Stimulated activated CD8-positive, alpha-beta memory T cell treated with anti-CD3 and anti-CD28 coated beads, Interleukin-4, amount 100 ng/mL, for 1 hour (primary cell): Measurements from ENCODE around the gene ZCCHC24.
"Not testable (repeated sequence)": the region's sequence is repeated elsewhere in the genome, so short reads cannot be mapped to it uniquely, and the experiment has no call there.

ENCODE experiments used
- DNase-seq, 2 donors: peaks; one replicate each; pipeline ENCODE4 v3.0.0-alpha.2; 2020; ENCODE audit warnings: low read depth in 2 of 2, low spot score in 1 of 2

The ZCCHC24 gene

DNA sequence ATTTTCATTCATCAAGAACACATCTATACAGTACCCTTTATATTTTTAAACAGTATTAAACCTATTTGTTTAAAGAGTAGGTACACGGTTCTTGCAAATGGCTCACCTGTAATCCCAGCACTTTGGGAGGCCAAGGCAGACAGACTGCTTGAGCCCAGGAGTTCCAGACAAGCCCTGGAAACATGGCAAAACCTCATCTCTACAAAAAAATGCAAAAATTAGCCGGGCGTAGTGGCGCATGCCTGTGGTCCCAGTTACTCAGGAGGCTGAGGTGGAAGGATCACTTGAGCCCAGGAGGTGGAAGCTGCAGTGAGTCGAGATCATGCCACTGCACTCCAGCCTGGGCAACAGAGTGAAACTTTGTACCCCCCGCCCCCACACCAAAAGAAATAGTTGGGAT is 1.8 kb upstream of the ZCCHC24 start:
- DNase-seq: not testable (repeated sequence)

- DNase-seq: no peak
Measured at GRCh38 chr10:79446758-79447084, 1.3 kb upstream of the ZCCHC24 start.

DNA sequence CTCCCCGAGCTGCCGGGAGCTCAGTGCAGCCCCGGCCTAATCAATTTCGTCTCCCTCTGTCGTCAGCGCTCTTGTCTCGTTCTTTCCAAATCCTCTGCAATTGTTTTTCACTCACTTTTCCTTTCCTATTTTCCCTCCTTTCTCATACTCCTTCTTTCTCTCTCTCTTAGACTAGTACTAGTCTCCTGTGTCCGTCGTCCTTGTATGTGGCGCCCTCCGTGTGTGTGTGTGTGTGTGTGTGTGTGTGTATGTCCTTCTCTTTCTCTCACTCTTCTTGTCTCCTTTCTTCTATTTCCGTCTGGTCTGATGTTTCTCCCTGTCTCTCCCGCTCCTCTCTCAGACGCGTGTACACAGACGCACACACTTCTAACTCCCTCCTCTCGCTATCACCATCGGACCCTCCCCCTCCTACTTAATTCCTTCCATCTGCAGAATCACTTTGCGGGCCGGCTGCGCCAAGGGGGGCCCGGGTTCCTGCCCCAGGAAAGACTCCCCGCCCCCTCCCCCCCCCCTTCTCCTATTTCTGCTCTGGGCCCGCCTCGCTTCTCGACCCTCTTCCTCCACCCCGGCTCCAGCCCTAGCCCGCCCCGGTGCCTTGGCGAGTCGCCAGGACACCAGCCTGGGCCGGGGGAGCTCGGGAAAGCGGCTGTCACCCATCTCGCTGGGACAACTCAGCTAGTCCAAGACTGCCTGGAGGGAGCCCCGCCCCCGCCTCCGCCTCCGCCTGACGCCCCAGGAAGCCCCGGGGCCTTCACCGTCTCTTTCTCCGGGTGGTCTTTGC is 743 bp upstream of the ZCCHC24 start:
- DNase-seq: no peak

DNA sequence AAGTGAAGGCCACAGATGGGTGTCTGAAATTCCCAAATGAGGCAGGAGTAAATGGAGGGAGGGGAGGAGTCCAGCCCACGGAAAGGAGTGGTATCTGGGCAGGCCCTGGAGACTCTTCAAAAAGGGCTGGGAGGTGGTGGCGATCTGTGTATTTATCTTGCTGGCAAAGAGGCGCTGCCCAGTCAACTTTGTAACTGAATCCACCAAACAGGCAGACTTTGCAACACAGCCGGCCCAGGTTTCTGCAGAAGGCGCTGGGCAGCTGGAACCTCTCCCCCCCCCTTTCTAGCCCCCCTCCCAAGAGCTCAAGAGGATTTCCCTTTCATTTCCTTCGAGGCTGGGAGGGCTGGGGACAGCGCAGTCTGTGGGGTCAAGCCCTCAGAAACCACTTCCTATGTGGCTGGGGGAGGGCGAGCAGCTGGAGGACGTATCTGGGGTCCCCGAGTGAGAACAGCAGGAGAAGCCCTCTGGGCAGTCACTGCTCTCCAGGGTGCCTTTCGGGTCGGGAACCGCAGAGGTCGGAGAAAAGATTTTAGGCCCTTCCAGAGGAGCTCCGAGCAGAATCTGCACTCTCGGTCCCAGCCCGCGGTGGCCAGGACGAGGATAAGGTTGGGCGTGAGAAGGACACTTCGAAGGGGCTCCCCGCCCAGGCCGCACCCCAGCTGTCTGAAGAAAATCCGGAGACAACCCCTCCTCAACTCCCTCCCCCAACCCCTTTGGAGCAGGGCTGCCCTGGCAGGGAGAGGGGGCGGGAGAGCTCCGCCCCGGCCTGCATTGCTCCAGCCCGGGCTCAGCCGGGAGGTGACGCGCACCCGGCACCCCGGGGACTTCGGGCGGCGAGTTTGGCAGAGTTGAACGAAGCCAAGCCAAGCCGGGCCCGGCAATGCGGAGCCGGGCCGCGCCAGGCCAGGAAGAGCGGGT is 965 bp downstream of the ZCCHC24 start:
- DNase-seq: no peak

GRCh38 chr10:79443338-79444198 is 1.9 kb downstream of the ZCCHC24 start:
- no peak for DNase-seq

- no peak for DNase-seq
Measured at GRCh38 chr10:79442171-79443040, 3.0 kb downstream of the ZCCHC24 start.

DNA sequence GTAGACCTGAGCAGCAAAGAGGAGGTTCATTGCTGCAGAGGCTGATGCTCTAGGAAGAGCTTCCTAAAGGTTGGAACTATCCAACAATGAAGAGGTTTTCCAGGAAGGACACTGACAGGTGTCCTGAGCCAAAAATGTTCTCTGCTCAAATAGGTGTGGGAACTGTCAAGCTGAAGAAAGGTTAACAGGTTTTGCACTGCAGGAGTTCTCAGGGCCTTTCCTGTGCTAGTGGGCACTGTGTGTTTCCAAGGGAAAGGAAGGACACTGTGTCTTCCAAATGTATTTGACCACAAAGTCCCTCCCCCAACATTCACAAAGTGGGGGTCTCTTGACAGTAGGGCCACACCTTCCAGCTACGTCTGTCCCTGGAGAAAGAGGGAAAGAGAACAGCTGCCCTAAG is 4.0 kb downstream of the ZCCHC24 start:
- no peak for DNase-seq

DNA sequence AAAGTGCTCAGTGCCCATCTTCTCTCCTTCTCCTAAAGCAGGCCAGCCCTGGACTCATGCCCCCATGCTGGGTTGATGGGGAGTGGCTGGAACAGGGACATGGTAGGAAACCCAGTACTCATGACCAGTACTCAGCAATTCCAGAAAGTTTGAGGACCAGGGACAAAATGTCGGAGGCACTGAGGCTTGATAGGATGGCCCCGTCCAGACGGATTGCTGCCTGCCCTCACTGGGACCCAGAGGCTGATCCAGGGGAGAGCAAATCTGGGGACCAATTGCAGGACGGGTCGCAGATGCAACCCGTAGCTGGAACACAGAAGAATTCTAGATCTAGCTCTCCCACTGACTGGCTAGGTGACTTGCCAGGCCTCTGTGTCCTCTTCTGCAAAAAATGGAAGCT is 5.1 kb downstream of the ZCCHC24 start:
- no peak for DNase-seq

- DNase-seq: no peak
Measured at GRCh38 chr10:79438699-79439085, 6.7 kb downstream of the ZCCHC24 start.

DNA sequence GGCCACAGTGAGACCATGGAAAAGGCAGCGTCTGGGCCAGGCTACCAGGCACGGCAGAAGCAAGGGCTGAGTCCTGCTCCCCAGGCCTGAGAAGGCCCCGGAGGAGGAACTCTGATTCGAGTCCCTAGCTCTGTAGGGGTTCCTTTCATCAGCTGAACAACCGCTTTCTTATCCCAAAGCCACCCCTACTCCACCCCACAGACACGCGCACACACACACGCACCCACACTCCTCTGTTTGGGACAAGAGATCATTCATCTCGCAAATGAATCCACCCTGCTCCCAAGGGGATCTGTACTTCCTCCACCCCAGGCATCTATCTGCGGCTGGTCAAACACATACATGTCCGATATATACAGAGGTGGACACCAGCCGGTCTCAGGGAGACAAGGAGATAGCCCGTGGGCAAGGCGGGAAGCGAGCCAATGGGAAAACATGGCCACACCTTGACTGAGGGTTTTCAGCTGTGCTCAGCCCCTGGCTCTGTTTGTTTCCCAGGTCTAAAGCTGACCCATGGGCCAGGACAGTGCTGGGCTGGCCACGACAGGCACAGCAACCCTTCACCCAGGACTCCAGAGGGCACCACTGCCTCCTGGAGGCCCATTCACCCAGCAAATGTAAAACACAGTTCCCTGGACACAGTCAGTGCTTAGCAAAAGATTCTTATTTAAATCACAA is 7.3 kb downstream of the ZCCHC24 start:
- DNase-seq: no peak

DNA sequence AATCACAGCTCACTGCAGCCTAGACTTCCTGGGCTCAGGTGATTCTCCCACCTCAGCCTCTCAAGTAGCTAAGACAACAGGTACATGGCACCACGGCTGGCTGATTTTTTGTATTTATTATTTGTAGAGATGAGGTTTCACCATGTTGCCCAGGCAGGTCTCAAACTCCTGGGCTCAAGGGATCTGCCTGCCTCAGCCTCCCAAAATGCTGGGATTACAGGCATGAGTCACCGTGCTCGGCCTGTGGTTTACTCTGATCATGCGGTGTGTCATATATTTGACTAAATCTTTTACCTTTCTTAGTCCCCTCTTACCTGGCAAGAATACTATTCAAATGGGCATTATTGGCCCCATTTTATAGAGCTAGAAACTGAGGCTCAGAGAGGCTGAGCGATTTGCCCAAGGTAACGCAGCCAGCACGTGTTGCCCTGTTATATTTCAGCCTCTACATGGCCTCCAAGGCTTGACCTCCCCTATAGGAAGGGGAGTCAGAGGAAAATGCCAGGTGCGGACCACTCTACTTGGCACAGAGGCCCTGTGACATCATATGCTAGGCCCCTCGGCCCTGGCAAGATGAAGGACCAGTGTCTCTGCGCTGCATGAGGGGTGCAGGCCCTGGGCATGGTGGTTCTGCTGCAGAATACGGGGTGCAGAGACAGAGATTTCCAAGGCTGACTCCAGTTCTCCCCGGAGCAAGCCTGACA is 8.2 kb downstream of the ZCCHC24 start:
- no peak for DNase-seq

DNA sequence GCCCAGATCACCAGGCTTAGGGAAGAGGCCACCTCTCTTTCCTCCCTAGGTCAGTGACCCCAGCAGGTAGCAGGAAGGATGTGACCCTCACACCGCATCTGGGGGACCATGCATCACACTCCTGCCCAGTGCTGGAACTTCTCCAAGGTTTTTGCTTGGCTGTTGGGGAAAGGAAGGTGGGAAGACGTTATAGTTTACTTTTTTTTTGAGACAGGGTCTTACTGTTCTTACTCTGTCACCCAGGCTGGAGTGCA is 8.6 kb downstream of the ZCCHC24 start:
- no peak for DNase-seq

- no peak for DNase-seq
Measured at GRCh38 chr10:79436066-79436849, 9.2 kb downstream of the ZCCHC24 start.

GRCh38 chr10:79435271-79436065 is 10.0 kb downstream of the ZCCHC24 start:
- DNase-seq: no peak

GRCh38 chr10:79434821-79435251 is 10.6 kb downstream of the ZCCHC24 start:
- no peak for DNase-seq

GRCh38 chr10:79434223-79434687 is 11.2 kb downstream of the ZCCHC24 start:
- no peak for DNase-seq

GRCh38 chr10:79433324-79434222 is 11.9 kb downstream of the ZCCHC24 start:
- no peak for DNase-seq
